HepG2 (cell line): ENCODE results near the gene TBC1D19. TPM values are rescaled to one million over a fixed set of nuclear protein-coding genes. Genes with fewer than 3 reads are reported as not detected.

Source experiments
- ATAC-seq: fragments of 200-7000 bp; cut with Tn5 transposase; 3 replicates; pipeline ENCODE4 v1.9.1; 2020; ENCODE audit warnings: mild to moderate bottlenecking, moderate library complexity
- BruUV-seq: library from RNA; stranded (reverse); fragments of 400-500 nt; replicated peaks from 2 replicates; lab custom pipeline; 2021; lab: Mats Ljungman, UMichigan
- CTCF ChIA-PET: fragments of 300-600 bp; formaldehyde crosslinking; extraction: SDS; loops from one replicate; lab custom pipeline; 2021; ENCODE audit warnings: low total read pairs, inconsistent platforms, low intra/inter-chr PET ratio; lab: Yijun Ruan, JAX
- POLR2A ChIA-PET: fragments of 350-600 bp; sonication (Branson Sonifier 250); formaldehyde crosslinking; loops from one replicate; lab custom pipeline; 2020; ENCODE audit warnings: antibody characterized with exemption, inconsistent platforms; lab: Yijun Ruan, JAX
- DNase-seq: peaks from one replicate; pipeline ENCODE4 v3.0.0-alpha.2; 2015; ENCODE audit warnings: low spot score
- FAIRE-seq: peaks from 3 replicates; lab custom pipeline; 2011; peaks lifted over from hg19 to GRCh38; lab: Jason Lieb, UNC
- H2AFZ ChIP-seq: one replicate; pipeline ENCODE4 v1.6.1; 2011; ENCODE audit warnings: low read length, inconsistent platforms
- H3K27ac ChIP-seq: fragments of 300-600 bp; 3 replicates; pipeline ENCODE4 v1.8.0; 2011; ENCODE audit warnings: mixed run types, mild to moderate bottlenecking, mixed read lengths, low read length, inconsistent platforms; ENCODE audit not compliant: insufficient read depth; ENCODE audit errors: extremely low read length
- H3K27me3 ChIP-seq, 2 experiments: fragments of 200-600 bp in 1 of 2; 2 replicates in 1 of 2; 3 replicates in 1 of 2; pipeline versions ENCODE4 v1.6.0 to v1.8.0; 2011; ENCODE audit warnings: low read length in 2 of 2, mild to moderate bottlenecking in 2 of 2, moderate library complexity in 2 of 2, inconsistent platforms in 1 of 2; ENCODE audit not compliant: insufficient read depth in 2 of 2, control insufficient read depth in 1 of 2
- H3K36me3 ChIP-seq, 2 experiments: fragments of 200-600 bp in 1 of 2; replicated peaks in 1 of 2; 2 replicates in 1 of 2; 3 replicates in 1 of 2; pipeline versions ENCODE4 v1.5.1 to v1.8.0; 2011; ENCODE audit warnings: low read length in 2 of 2, inconsistent platforms in 1 of 2; ENCODE audit not compliant: insufficient read depth in 2 of 2, control insufficient read depth in 1 of 2
- H3K4me1 ChIP-seq: 2 replicates; pipeline ENCODE4 v1.5.1; 2012; ENCODE audit warnings: low read length, inconsistent platforms; ENCODE audit not compliant: insufficient read depth
- H3K4me2 ChIP-seq: 2 replicates; pipeline ENCODE4 v1.6.0; 2011; ENCODE audit warnings: low read depth, low read length, inconsistent platforms
- H3K4me3 ChIP-seq, 3 experiments: fragments of 200-600 bp in 1 of 3; sonication (generic), shearing (Covaris generic) in 1 of 3; replicated peaks in 1 of 3; 2 replicates each; pipeline ENCODE4 v1.5.1; 2011 to 2016; ENCODE audit warnings: low read length in 3 of 3, inconsistent platforms in 2 of 3, low read depth in 2 of 3, mild to moderate bottlenecking in 2 of 3, control low read depth in 1 of 3, mixed read lengths in 1 of 3; ENCODE audit not compliant: insufficient read depth in 1 of 3
- H3K79me2 ChIP-seq: one replicate; pipeline ENCODE4 v1.6.1; 2011; ENCODE audit warnings: low read length, inconsistent platforms; ENCODE audit not compliant: insufficient read depth
- H3K9ac ChIP-seq: 2 replicates; pipeline ENCODE4 v1.6.0; 2011; ENCODE audit warnings: mild to moderate bottlenecking, low read depth, low read length, inconsistent platforms; ENCODE audit not compliant: insufficient read depth
- H3K9me3 ChIP-seq: 2 replicates; pipeline ENCODE4 v1.5.1; 2012; ENCODE audit warnings: mild to moderate bottlenecking, low read length
- H4K20me1 ChIP-seq: 2 replicates; pipeline ENCODE4 v1.6.0; 2011; ENCODE audit warnings: inconsistent platforms, mild to moderate bottlenecking, low read length, moderate library complexity; ENCODE audit not compliant: insufficient read depth
- ARNT2 ChIP-seq: sonication (generic); formaldehyde crosslinking; IDR thresholded peaks from 2 replicates; pipeline ENCODE4 v1.8.0; 2022; ENCODE audit warnings: mild to moderate bottlenecking, low read depth, missing genetic modification reagents, moderate library complexity
- BCL6 ChIP-seq: IDR thresholded peaks from 2 replicates; pipeline ENCODE4 v1.6.1; 2016; ENCODE audit warnings: missing genetic modification reagents, missing compliant biosample characterization
- KAT7 ChIP-seq: IDR thresholded peaks from 2 replicates; pipeline ENCODE4 v1.6.1; 2018; ENCODE audit warnings: borderline replicate concordance, missing compliant biosample characterization
- PRMT3 ChIP-seq: sonication (generic); formaldehyde crosslinking; IDR thresholded peaks from 2 replicates; pipeline ENCODE4 v1.8.1; 2022; ENCODE audit warnings: low read depth, mild to moderate bottlenecking, moderate library complexity, missing genetic modification reagents, borderline replicate concordance
- REL ChIP-seq: sonication (generic); formaldehyde crosslinking; conservative IDR thresholded peaks from 2 replicates; pipeline ENCODE4 v1.8.0; 2022; ENCODE audit warnings: mild to moderate bottlenecking, missing genetic modification reagents, moderate library complexity
- RORA ChIP-seq: sonication (generic); formaldehyde crosslinking; IDR thresholded peaks from 2 replicates; pipeline ENCODE4 v1.5.0; 2020; ENCODE audit warnings: mild to moderate bottlenecking, missing genetic modification reagents, moderate library complexity
- SMAD3 ChIP-seq: sonication (generic); formaldehyde crosslinking; IDR thresholded peaks from 2 replicates; pipeline ENCODE4 v1.4.0; 2020; ENCODE audit warnings: missing genetic modification reagents
- TMF1 ChIP-seq: sonication (generic); formaldehyde crosslinking; IDR thresholded peaks from 2 replicates; pipeline ENCODE4 v1.8.1; 2022; ENCODE audit warnings: low read depth, missing genetic modification reagents
- ZNF142 ChIP-seq: sonication (generic); formaldehyde crosslinking; IDR thresholded peaks from 2 replicates; pipeline ENCODE4 v1.4.0; 2020; ENCODE audit warnings: missing genetic modification reagents
- ZNF160 ChIP-seq: sonication (generic); formaldehyde crosslinking; IDR thresholded peaks from 2 replicates; pipeline ENCODE4 v1.8.0; 2022; ENCODE audit warnings: mild to moderate bottlenecking, inconsistent platforms, missing genetic modification reagents
- ZNF431 ChIP-seq: sonication (generic); formaldehyde crosslinking; IDR thresholded peaks from 2 replicates; pipeline ENCODE4 v1.9.0; 2022; ENCODE audit warnings: missing genetic modification reagents, low read depth, mild to moderate bottlenecking, borderline replicate concordance
- ZNF546 ChIP-seq: sonication (generic); formaldehyde crosslinking; conservative IDR thresholded peaks from 2 replicates; pipeline ENCODE4 v1.8.1; 2023; ENCODE audit warnings: mild to moderate bottlenecking, missing genetic modification reagents
- ZNF609 ChIP-seq: sonication (generic); formaldehyde crosslinking; IDR thresholded peaks from 2 replicates; pipeline ENCODE4 v1.4.0; 2020; ENCODE audit warnings: mild to moderate bottlenecking, missing genetic modification reagents, borderline replicate concordance
- ZNF672 ChIP-seq: sonication (generic); formaldehyde crosslinking; IDR thresholded peaks from 2 replicates; pipeline ENCODE4 v1.8.1; 2022; ENCODE audit warnings: missing genetic modification reagents
- ZNF724P ChIP-seq: sonication (generic); formaldehyde crosslinking; IDR thresholded peaks from 2 replicates; pipeline ENCODE4 v1.8.0; 2022; ENCODE audit warnings: missing genetic modification reagents, borderline replicate concordance
- ZSCAN12 ChIP-seq: sonication (generic); formaldehyde crosslinking; IDR thresholded peaks from 2 replicates; pipeline ENCODE4 v1.9.0; 2021; ENCODE audit warnings: mild to moderate bottlenecking, missing genetic modification reagents
- in situ Hi-C: cut with HindIII; loops from 2 replicates; pipeline ENCODE4 v1.10.0; 2017; ENCODE audit warnings: low pct_unique_long_range_greater_than_20kb; ENCODE audit not compliant: extremely low pct_ligation_motif_present
- intact Hi-C: fragments of 100-400 bp; cut with micrococcal nuclease; formaldehyde crosslinking; loops from one replicate; pipeline ENCODE4 v1.10.0; 2022; ENCODE audit not compliant: unreplicated experiment
- polyA plus RNA-seq, 8 experiments: library from polyadenylated mRNA; depleted of rRNA in 3 of 8; stranded (reverse) in 7 of 8; unstranded in 1 of 8; fragments of >200 nt; fragmentation: Illumina TruSeq in 4 of 8; extraction: Trizol in 4 of 8; gene quantifications; 2 replicates each; pipeline versions ENCODE4 v1.2.1 to v1.2.3, GENCODE V29; 2011 to 2016; ENCODE audit warnings: low read depth in 4 of 8, missing spikeins in 1 of 8, mixed read lengths in 1 of 8; ENCODE audit not compliant: insufficient read depth in 1 of 8
- total RNA-seq, 5 experiments: library from RNA; depleted of rRNA; stranded (reverse); fragments of >200 nt; fragmentation: Illumina TruSeq; extraction: Trizol; gene quantifications; 2 replicates each; pipeline ENCODE4 v1.2.3, GENCODE V29; 2016; ENCODE audit warnings: low read depth in 1 of 5

The TBC1D19 gene
- total and polyA plus RNA-seq, 2 of the 13 experiments (the other 11 are each of a cell fraction or from before 2014, with no cell fraction given), result 1.6 to 3.5 TPM

- CTCF ChIA-PET, result no interaction called here
- POLR2A ChIA-PET, result no interaction called here
- Histone ChIP-seq H3K79me2 (no peaks in the 10 kb centered on the region), H3K27ac (no peak overlapping the region), H3K9ac (no peak overlapping the region), H4K20me1 (no peaks in the 10 kb centered on the region), H3K4me3 (no peak overlapping the region), H3K27me3 (no peaks in the 10 kb centered on the region), H3K4me1 (no peaks in the 10 kb centered on the region), H2AFZ (no peak overlapping the region), H3K4me2 (no peak overlapping the region), H3K36me3 (no peaks in the 10 kb centered on the region), H3K9me3 (no peaks in the 10 kb centered on the region)
- no TSS peak for BruUV-seq
- FAIRE-seq (no peak), ATAC-seq (no peak), DNase-seq (no peak)
- in situ Hi-C loops, result no loop called here
- intact Hi-C loops, result no loop called here
- TF ChIP-seq ZNF142 (CRISPR knock-in tag), result no peak
- TF ChIP-seq ZNF672 (CRISPR knock-in tag), result no peak
- TF ChIP-seq ZSCAN12 (CRISPR knock-in tag), result no peak
- TF ChIP-seq ZNF609, result no peak
- no peak for TF ChIP-seq RORA (CRISPR knock-in tag)
- no peak for TF ChIP-seq TMF1
- no peak for TF ChIP-seq ZNF431 (CRISPR knock-in tag)
- TF ChIP-seq SMAD3, result no peak
- no peak for TF ChIP-seq BCL6 (CRISPR knock-in tag)
- TF ChIP-seq KAT7 (CRISPR knock-in tag), result no peak
- no peak for TF ChIP-seq ZNF160 (CRISPR knock-in tag)
- no peak for TF ChIP-seq REL (CRISPR knock-in tag)
- no peak for TF ChIP-seq ARNT2
- TF ChIP-seq ZNF546 (CRISPR knock-in tag), result no peak
- no peak for TF ChIP-seq PRMT3 (CRISPR knock-in tag)
- TF ChIP-seq ZNF724P (CRISPR knock-in tag), result no peak
Measured at GRCh38 chr4:26611372-26611771, 27.5 kb downstream of the TBC1D19 start.
